ENCODE data around the gene LRCH1.

DNA sequence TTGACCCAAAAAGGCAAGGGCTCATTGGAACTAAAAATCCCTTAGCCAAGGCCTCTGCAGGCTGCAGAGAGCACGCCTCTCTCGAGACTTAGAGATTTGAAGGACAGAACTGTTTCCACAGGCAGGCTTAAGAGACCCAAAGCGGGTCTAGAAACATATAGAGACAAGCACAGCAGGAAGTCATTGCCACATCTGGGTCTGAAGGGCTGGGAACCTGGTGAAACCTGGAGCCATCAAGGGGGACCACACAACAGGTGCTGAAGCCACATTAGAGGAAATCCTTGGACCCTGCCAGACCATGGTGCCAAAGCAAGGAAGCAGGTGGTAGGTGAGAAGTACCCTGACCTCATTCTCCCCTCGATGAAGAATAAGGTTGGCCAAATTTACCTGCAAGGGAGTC lies 33.8 kb upstream of the LRCH1 start:
- TF ChIP-seq, protein P1, sequence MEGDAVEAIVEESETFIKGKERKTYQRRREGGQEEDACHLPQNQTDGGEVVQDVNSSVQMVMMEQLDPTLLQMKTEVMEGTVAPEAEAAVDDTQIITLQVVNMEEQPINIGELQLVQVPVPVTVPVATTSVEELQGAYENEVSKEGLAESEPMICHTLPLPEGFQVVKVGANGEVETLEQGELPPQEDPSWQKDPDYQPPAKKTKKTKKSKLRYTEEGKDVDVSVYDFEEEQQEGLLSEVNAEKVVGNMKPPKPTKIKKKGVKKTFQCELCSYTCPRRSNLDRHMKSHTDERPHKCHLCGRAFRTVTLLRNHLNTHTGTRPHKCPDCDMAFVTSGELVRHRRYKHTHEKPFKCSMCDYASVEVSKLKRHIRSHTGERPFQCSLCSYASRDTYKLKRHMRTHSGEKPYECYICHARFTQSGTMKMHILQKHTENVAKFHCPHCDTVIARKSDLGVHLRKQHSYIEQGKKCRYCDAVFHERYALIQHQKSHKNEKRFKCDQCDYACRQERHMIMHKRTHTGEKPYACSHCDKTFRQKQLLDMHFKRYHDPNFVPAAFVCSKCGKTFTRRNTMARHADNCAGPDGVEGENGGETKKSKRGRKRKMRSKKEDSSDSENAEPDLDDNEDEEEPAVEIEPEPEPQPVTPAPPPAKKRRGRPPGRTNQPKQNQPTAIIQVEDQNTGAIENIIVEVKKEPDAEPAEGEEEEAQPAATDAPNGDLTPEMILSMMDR (conservative IDR thresholded peaks at IDR 0.05; ENCODE audit: low read depth, low read length), result no peak
- TF ChIP-seq FOS (IDR thresholded peaks at IDR 0.05; ENCODE audit: low read depth, low read length), result no peak
- no peak for TF ChIP-seq POLR2A (IDR thresholded peaks at IDR 0.05; ENCODE audit: low read depth, low read length)
- TF ChIP-seq MAFK (IDR thresholded peaks at IDR 0.05; ENCODE audit: low read depth, low read length), result no peak
- TF ChIP-seq MXI1 (IDR thresholded peaks at IDR 0.05; ENCODE audit: borderline replicate concordance, low read depth, low read length), result no peak
- TF ChIP-seq, protein P2, sequence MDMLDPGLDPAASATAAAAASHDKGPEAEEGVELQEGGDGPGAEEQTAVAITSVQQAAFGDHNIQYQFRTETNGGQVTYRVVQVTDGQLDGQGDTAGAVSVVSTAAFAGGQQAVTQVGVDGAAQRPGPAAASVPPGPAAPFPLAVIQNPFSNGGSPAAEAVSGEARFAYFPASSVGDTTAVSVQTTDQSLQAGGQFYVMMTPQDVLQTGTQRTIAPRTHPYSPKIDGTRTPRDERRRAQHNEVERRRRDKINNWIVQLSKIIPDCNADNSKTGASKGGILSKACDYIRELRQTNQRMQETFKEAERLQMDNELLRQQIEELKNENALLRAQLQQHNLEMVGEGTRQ (IDR thresholded peaks at IDR 0.05; ENCODE audit: low read depth, low read length), result no peak
- no peak for TF ChIP-seq RCOR1 (IDR thresholded peaks at IDR 0.05; ENCODE audit: insufficient replicate concordance, low read length)
